Stimulated activated CD4-positive, alpha-beta T cell treated with anti-CD3 and anti-CD28 coated beads, TNF-alpha, amount 100 ng/mL, for 48 hours (primary cell): Measurements from ENCODE around the gene TNKS1BP1.
"Not testable (repeated sequence)": the region's sequence is repeated elsewhere in the genome, so short reads cannot be mapped to it uniquely, and the experiment has no call there.

Experiments used
- DNase-seq, 3 donors: peaks; one replicate each; pipeline ENCODE4 v3.0.0-alpha.2; 2020; ENCODE audit warnings: low read depth in 3 of 3

TNKS1BP1 gene

GRCh38 chr11:57353446-57353845 lies 28.7 kb upstream of the TNKS1BP1 start:
- DNase-seq, result no peak

- DNase-seq, result no peak
Observed at GRCh38 chr11:57353036-57353435, 28.3 kb upstream of the TNKS1BP1 start.

- DNase-seq, result peak; percentile 34 to 63 (median 50)
Observed at GRCh38 chr11:57349491-57350274, 24.9 kb upstream of the TNKS1BP1 start.

- no peak for DNase-seq
Observed at GRCh38 chr11:57348636-57349313, 24.0 kb upstream of the TNKS1BP1 start.

- DNase-seq, result no peak
Observed at GRCh38 chr11:57348052-57348451, 23.3 kb upstream of the TNKS1BP1 start.

- no peak for DNase-seq
Observed at GRCh38 chr11:57347336-57347735, 22.6 kb upstream of the TNKS1BP1 start.

- peak; percentile 43 to 66 (median 50) for DNase-seq
Observed at GRCh38 chr11:57345555-57346211, 20.9 kb upstream of the TNKS1BP1 start.

- DNase-seq, result no peak
Observed at GRCh38 chr11:57344826-57345225, 20.1 kb upstream of the TNKS1BP1 start.

GRCh38 chr11:57343825-57344224 lies 19.1 kb upstream of the TNKS1BP1 start:
- no peak for DNase-seq

- DNase-seq, result no peak
Observed at GRCh38 chr11:57342702-57343101, 17.9 kb upstream of the TNKS1BP1 start.

GRCh38 chr11:57341250-57341808 lies 16.6 kb upstream of the TNKS1BP1 start:
- no peak for DNase-seq

- no peak for DNase-seq
Observed at GRCh38 chr11:57340039-57340615, 15.4 kb upstream of the TNKS1BP1 start.

GRCh38 chr11:57339328-57339727 lies 14.6 kb upstream of the TNKS1BP1 start:
- no peak for DNase-seq

GRCh38 chr11:57338142-57338541 lies 13.4 kb upstream of the TNKS1BP1 start, which contains the start of gene P2RX3:
Gene P2RX3, plus strand, starts transcription at chr11:57338352. Its CDS starts 199 bp downstream, at chr11:57338551.
- DNase-seq, result no peak

GRCh38 chr11:57336856-57337255 lies 12.1 kb upstream of the TNKS1BP1 start:
- not testable (repeated sequence) for DNase-seq

GRCh38 chr11:57336111-57336666 lies 11.4 kb upstream of the TNKS1BP1 start:
- DNase-seq, result no peak

- DNase-seq, result peak; percentile 74 to 86 (median 85)
Observed at GRCh38 chr11:57335343-57336110, 10.8 kb upstream of the TNKS1BP1 start, which contains the start of gene SSRP1. Gene SSRP1, minus strand, starts transcription at chr11:57335892. Its CDS starts 771 bp downstream, at chr11:57335121.

- DNase-seq, result no peak
Observed at GRCh38 chr11:57335023-57335342, 10.2 kb upstream of the TNKS1BP1 start.

- DNase-seq, result no peak
Observed at GRCh38 chr11:57332694-57333440, 8.1 kb upstream of the TNKS1BP1 start.

GRCh38 chr11:57331720-57332119 lies 7.0 kb upstream of the TNKS1BP1 start:
- DNase-seq, result no peak
